HG03354 (cell line): ENCODE data around the gene COTL1.
"Not testable (repeated sequence)": the region's sequence is repeated elsewhere in the genome, so short reads cannot be mapped to it uniquely, and the experiment has no call there.

ENCODE experiments used
- ATAC-seq: cut with Tn5 transposase; IDR thresholded peaks from one replicate; pipeline ENCODE4 v1.9.1; 2021; ENCODE audit warnings: mild to moderate bottlenecking; ENCODE audit not compliant: unreplicated experiment, poor library complexity, severe bottlenecking

The COTL1 gene

DNA sequence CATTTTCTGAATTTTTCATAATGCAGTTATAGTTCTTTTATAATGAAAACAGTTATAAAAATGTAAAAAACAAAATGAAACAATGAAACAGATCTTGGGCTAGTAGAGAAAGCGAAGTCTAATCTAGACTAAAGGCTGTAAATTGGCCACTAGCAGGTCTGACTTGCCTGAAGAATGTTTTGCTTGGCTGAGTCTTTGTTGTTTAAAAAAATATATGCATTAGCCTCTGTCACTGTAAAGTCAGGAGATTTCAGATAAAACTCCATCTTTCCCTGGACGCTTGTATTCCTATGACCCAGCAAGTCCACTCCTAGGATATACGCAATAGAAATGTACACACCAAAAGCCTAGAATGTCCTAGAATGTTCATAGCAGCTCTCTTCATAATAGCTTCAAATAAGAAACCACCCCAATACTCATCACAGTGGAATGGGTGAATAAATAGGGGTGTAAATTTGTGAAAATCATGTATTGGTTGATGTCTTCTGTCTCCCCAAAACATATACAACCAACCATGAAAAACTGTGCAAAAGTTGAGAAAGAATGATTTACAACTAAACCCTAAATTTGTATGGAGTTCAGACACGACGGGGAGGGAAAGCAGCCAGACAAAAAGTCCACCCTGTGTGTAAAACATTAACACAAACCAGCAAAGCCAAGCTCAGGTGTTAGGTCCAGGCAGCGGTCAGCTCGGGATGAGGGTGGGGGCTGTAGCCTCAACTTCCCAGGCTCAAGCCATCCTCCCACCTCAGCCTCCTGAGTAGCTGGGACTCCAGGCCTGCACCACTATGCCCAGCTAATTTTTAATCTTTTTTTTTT is 75.7 kb downstream of the COTL1 start:
- no peak for ATAC-seq

DNA sequence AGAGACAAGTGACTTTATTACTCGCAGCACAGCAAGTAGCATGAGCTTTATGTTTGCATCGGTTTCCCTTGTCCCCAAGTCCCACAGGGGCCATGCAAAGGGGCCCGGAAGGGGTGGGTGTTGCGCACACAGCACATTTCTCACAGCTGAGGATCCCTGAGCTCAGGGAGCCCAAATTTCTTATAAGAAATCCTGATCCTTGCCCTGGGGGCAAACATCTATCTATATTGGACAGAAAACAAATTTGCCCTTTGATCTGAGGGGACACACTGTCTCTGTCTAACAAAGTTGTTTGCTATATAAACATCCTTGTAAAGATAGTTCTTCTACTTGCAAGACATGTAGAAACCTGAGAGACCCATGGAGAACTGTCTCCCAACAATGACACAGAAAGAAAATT is 77.7 kb downstream of the COTL1 start:
- ATAC-seq, result no peak

DNA sequence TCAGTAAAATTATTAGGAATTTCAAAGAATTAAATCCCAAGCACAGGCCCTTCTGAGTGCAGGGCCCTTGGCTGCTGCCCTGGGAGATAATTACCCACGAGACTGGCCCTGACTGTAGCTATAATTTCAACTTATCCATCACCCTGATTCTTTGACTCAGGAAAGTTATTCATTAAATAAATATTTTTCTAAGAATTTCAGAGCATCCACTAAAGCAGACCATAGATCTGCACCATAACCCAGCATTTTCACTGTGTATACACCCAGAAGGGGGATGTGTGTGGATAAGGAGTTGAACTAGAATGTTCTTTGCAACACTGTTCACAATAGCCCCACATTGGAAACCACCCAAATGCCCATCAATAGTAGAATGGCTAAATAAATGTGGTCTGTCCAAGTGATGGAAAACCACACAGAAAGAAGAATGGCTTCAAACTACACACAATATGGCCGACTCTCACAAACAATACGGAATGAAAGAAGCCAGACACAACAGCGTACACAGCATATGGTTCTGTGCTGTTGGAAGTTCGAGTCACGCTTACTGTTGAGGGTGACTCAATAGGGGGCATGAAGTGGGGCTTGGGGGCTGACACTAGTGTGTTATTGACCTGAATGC is 79.5 kb downstream of the COTL1 start:
- ATAC-seq, result no peak

DNA sequence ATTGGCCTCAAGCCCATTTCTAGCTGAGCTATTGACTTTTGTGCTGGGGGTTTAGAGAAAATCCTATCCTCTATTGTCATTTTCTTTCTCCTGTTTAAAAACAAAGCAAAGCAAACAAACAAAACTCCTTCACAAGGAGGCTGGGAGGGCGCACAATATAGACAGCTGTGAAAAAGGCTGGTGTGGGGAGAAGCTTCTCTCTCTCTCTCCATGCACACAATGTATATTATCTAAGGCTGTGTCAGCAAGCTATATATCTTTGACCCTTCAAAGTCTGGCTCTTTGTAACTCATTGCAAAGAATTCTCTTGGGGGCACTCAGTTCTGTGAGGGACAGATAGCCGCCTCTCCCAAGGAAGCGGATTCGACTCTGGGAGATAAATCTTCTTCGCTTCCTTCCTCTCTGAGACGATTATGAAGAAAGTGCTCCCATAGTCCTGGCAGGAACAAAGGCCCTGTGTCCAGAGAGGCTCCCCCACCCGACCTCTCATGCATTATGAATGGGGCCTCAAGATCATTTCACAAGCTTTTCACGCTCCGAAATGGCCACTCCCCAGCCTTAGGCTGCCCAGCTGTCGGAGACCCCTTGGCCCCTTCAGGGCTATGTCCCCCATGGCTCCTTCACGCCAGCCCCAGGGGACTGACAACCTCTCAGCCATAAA is 80.3 kb downstream of the COTL1 start:
- no peak for ATAC-seq

DNA sequence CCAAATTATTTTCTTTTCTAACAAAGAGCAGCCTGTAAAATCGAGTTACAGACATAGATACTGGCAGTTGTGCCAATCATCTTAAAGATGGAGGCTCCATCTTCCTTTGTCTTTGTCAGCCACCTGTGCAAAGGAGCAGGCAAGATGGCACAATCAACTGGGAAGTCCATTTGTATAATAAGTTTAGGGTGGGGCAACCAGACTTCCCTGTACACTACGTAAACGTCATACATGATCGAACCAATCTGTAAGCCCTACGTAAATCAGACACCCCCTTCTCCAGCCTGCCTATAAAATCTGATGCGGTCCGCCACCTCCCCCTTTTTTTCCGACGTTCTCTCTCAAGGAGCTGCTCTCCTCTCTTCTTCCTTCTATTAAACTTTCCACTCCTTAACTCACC is 82.0 kb downstream of the COTL1 start:
- ATAC-seq, result no peak

DNA sequence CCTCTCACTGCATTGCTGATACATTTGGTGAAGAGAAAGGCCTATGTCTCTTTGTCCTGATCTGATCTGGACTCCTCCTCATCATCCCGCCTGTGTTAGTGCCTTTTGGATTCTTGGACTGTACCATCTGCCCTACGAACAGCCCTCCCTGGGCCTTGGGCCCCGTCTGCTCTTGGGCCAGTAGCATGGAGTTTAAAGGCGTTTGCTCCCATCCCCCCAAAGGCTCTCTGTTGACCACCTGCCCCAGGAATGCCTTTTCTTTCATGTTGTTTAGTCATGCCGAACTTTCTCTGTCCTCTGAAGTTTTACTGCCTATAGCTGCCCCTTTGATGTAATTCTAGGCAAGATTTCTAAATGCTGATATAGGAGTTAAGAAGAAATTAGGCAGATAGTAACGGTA is 82.5 kb downstream of the COTL1 start:
- no peak for ATAC-seq

DNA sequence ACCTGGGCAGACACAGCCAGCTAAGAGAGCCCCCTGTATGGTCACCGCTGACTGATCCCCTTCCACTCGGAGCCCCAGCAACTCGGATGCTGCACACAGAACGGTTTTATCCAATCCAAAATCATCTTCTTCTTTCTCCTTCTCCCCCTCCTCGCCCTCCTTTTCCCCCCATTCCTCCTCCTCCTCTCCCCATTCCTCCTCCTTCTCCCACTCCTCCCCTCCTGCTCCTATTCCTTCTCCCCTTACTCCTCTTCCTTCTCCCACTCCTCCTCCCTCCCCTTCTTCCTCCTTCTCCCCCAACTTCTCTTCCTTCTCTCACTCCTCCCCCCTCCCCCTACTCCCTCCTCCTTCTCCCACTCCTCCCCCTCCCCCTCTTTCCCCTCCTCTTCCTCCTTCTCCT is 83.1 kb downstream of the COTL1 start:
- ATAC-seq, result no peak

DNA sequence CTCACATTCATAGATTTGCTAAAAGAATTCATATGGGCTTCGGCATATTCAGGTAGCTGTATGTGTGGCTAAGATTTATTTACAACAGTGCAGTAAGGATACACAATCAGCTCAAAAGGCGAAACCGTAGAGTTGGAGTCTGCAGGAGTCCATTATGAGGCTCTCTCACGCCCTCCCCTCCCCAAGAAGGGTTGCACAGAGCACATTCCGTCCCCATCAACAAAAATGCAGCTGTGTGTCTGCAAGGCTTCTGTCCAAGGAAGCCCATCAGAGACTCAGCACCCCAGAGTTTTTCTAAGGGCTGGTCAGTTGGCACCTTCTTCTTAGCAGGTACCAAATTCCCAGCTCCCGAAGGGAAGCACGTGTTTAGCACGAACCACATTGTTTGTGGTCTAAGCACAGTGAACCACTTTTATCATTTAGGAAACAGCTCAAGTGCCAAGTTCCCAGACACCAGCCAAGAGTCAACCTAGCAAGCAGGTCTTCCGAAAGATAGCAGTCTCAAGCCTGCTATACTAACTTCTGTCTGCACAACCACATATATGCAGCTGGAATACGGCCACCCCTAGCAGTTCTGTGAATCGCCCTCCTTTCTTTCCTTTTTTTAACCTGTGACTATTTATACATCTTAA is 84.9 kb downstream of the COTL1 start:
- no peak for ATAC-seq

DNA sequence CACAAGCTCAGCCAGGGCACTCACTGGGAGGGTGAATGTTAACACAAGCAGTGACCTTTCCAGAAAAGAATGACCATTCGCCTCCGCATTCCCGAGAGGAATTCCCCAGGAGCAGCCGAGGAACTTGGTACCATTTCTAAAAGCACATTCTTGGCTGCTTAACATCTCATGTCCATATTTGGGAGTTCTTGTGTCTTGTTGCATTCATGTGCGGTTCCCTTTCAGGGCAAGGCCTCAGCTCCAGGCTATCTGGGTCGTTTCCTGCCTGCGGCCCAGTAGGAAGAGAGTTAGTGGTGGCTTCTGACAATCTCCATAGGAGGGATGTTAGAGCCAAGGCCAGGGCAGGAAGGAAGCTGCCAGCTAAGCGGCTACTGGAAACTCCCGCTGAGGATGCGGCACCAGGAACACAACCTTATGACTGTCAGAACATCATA is 85.6 kb downstream of the COTL1 start:
- no peak for ATAC-seq

DNA sequence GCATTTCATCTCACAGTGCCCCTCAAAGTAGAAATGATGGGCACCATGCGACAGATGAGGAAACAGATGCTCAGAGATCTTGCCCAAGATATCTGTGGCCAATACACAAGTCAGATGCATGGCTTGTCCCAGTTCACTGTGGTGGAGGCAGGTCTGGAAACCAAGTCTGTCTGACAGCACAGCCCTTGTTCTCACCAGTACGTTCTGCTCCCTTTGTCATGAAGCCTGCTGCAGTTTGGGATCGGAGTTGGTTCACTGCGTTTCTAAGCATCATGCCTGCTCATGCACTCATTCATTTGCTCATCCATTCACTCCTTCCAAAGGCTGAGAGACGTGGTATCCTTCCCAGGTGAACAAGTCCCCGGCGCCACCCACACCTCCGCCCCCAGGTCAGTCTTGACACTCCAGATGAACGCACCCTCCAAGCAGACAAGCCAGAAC is 86.2 kb downstream of the COTL1 start:
- ATAC-seq, result no peak

DNA sequence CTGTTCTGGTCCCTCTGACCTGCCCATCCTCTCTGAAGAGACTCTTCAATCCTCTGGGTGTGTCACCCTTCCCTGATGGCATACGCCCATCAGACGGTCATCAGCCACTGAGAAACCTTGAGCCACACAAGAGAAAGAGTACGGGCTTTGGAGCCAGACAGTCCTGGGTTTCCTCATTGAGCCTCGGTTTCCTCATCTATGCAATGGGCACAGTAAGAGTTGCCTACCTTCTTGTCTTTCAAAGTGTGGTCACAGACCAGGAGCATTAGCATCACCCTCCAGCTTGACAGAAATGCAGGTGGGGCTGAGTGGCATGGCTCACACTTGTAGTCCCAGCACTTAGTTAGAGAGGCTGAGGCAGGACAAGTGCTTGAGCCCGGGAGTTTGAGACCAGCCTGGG is 87.3 kb downstream of the COTL1 start:
- no peak for ATAC-seq

DNA sequence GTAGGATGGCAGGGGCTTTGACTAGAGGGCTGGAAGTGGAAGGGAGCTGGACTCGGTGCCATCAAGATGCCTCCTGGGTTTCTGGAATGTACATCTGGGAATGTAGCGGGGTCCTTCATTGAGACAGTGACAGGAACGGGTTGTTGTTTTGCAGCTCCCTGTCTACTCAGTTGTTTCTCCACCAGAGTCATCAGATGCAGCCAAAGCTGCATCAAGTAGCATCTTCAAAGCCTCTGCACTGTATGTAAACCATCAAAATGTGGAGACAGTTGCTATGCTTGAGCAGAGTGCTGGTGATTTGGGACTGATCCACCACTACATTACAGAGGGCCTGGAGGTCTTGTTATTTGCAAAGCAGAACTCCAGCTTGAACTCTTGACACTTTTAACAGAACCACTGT is 88.3 kb downstream of the COTL1 start:
- ATAC-seq, result no peak

DNA sequence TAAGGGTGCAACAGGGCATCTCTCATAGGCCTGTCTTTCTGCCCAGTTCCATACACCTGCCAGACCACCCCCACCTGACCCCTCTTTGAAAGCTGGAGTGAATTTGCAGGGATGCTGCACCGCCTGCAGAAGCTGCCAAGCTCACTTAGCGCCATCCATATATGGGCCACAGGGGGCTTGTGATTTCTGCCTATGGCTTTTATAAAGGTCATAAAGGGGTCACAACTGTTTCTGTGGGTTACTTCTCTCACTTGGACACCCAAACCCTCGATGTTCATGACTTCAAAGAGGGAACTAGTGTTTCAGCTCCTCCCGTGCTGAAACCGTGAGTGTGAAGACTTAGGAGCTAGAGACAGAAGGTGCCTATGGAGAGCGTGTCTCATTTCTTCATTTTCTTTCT is 89.6 kb downstream of the COTL1 start:
- no peak for ATAC-seq

DNA sequence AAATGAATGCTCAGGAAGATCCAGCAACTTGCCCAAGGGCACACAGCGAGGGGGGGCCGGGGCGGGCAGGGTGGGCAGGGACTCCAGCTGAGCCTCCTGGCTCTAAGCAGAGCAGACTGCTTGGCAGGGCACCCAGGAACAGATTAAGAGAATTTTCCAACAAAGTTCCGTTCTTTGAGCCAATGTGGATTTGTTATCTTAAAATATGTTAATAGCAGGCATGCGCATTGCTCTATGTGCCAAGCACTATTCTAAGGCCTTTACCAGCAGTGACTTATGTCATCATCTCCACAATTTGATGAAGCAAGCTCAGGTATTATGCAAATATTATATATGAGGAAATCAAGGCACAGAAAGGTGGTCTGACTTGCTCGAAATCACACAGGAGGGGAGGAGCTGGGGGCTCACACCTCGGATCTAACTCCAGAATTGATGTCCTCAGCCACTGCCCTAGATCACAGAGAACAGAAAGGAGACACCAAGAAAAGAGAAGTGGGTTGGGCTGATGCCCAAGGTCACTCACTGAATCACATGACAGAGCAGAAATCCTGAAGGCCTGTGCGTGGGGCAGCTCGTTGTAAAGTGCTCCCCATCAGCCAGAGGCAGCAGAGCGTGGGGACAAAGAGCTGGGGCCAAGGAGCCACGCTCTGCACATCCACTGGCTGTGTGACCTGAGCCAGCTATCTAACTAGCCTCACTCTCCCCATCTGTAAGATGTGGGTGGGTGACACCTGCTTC is 90.2 kb downstream of the COTL1 start:
- ATAC-seq, result no peak

DNA sequence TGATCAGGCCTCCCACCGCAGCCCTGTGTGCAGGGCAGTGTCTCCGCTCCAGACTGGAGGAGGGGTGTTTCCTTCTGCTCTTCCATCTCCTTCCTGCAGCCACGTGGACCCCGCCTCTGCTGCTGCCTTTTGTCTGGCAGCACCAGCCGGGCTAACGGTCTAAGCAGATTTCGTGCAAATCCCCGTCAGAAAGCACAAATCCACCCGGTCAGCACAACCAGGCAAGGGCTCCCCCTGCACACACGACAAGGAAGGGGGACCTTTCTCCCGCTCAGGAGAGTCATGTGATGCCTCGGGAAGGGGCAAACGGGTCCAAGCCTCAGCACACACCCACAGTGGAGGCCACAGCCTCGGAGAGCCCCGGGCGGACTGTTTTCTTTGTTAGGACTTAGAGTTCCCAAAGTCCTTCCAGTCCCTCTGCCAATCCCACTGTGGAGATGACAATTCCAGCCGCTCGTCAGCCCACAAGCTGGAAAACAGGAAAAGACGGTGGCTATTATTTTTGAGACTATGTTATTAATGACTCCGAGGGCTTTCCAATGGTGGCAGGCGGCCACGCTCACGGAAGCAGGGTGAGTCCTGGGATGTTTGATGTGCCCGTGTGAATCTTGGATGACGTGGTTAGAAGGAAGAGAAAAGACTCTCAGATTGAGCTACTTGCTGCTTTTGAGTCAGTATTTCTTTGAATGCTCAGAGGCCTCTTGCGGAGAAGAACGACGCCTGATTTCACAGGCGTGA is 90.9 kb downstream of the COTL1 start:
- no peak for ATAC-seq

DNA sequence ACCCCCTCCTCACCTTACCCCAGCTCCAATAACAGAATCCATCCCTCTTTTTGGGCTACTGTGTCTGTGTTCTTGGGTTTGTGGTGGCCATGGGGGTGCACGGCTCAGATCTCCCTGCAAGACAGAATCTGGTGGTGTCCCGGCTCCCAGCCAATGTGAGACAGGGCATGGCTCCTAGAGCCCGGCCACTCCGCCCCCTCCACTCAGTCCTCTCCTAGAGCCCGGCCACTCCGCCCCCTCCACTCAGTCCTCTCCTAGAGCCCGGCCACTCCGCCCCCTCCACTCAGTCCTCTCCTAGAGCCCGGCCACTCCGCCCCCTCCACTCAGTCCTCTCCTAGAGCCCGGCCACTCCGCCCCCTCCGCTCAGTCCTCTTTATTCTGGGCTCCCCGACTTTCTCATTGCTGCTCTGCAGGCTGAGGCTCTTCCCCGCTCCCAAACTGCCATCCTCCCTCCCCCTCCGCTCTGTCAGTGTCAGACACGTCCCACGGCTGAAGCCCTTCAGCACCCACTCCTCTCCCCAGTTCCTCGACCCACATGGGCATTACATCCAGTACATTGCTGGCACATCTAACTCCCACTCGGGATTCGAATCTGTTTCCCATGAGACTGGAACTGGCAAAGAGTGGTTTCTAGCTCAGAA is 92.8 kb downstream of the COTL1 start:
- ATAC-seq, result not testable (repeated sequence)

DNA sequence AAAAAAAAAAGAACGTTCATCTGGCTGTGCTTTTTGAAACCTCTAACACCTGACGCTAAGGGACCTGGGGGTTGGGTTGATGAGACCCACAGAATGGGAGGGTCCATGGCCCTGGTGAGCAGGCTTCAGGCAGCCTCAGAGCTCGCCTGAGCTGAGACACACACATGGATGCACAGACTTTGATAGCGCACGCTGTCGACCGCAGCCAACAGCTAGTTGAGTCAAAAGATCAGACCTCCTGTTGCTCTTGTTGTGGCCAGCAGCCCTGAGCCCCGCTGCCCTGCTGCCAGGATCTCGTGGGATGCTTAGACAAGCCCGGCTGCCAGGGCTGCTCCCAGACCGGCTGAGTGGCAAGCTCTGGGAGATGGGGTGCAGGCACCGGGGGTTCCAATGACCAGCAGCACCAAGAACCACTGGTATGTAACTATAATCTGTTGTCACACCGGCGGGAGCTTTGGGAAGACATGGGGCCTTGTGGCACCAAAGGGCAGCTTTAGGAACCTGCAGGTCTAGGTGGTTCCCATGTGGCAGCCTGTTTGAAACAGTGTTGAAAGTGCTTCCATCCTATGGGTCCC is 93.4 kb downstream of the COTL1 start:
- ATAC-seq, result no peak

DNA sequence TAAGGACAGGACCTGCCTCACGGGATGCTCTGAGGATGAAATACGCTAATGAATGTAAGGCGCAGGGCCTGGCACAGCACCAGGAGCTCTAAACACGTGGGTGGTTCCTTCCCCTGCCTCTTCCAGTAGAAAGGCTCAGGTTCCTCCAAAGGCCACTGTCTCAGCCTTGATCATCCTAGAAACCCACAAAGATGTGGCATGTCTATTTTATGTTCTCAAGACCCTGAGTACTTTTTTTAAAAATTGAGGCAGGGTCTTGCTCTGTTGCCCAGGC is 96.4 kb downstream of the COTL1 start:
- no peak for ATAC-seq
